Measurements from ENCODE around the gene FMOD. TPM values are rescaled to one million over a fixed set of nuclear protein-coding genes. Genes with fewer than 3 reads are reported as not detected.

The FMOD gene
- total RNA-seq, 1 donor from 2014 or later: not detected

- Histone ChIP-seq H3K4me2 (peak overlapping the region; percentile 99), H3F3A (ENCODE audit: low read depth) (peaks cover 28% of the 10 kb centered on the region), H3K27me3 (peaks cover 92% of the 10 kb centered on the region), H3K4me3 (peak overlapping the region; percentile 87), H4K20me1 (ENCODE audit: low read depth) (peaks cover 52% of the 10 kb centered on the region), H3K36me3 (no peaks in the 10 kb centered on the region), H3K79me2 (ENCODE audit: low read depth) (peaks cover 31% of the 10 kb centered on the region), H3K9ac (no peak overlapping the region), H3K4me1 (peaks cover 38% of the 10 kb centered on the region), H3K9me3 (ENCODE audit: low read depth) (no peaks in the 10 kb centered on the region), H3K27ac (no peak overlapping the region), H2AFZ (replicated peaks) (no peak overlapping the region)
- peaks cover 20% of the 10 kb centered on the region for H3K27me3 Mint-ChIP-seq (ENCODE audit: insufficient read depth, low read depth)
- peaks cover 6% of the 10 kb centered on the region for H3K36me3 Mint-ChIP-seq
- TF ChIP-seq EZH2phosphoT487 (IDR thresholded peaks at IDR 0.05): no peak
- TF ChIP-seq CTCF (IDR thresholded peaks at IDR 0.05): no peak
- no peak for TF ChIP-seq EZH2 (IDR thresholded peaks at IDR 0.05)
- DNase-seq (ENCODE audit: low spot score): peak; percentile 38
- H3K4me1 Mint-ChIP-seq: peaks cover 47% of the 10 kb centered on the region
- peak overlapping the region; percentile 83 for H3K4me3 Mint-ChIP-seq
- peak overlapping the region; percentile 59 for H3K27ac Mint-ChIP-seq
- no peaks in the 10 kb centered on the region for H3K9me3 Mint-ChIP-seq
These were observed 43.2 kb downstream of the FMOD start for GRCh38 chr1:203307641-203308126.

GRCh38 chr1:203306965-203307541, 43.9 kb downstream of the FMOD start:
- Histone ChIP-seq H3K27ac (no peak overlapping the region), H3K4me3 (peak overlapping the region; percentile 87), H3F3A (ENCODE audit: low read depth) (peaks cover 28% of the 10 kb centered on the region), H3K36me3 (no peaks in the 10 kb centered on the region), H3K79me2 (ENCODE audit: low read depth) (peaks cover 31% of the 10 kb centered on the region), H3K9ac (no peak overlapping the region), H3K9me3 (ENCODE audit: low read depth) (no peaks in the 10 kb centered on the region), H4K20me1 (ENCODE audit: low read depth) (peaks cover 52% of the 10 kb centered on the region), H2AFZ (replicated peaks) (no peak overlapping the region), H3K27me3 (peaks cover 96% of the 10 kb centered on the region), H3K4me2 (peak overlapping the region; percentile 99), H3K4me1 (peaks cover 38% of the 10 kb centered on the region)
- peaks cover 6% of the 10 kb centered on the region for H3K36me3 Mint-ChIP-seq
- H3K4me3 Mint-ChIP-seq: peak overlapping the region; percentile 83
- TF ChIP-seq EZH2 (IDR thresholded peaks at IDR 0.05): no peak
- no peak for TF ChIP-seq CTCF (IDR thresholded peaks at IDR 0.05)
- no peak for TF ChIP-seq EZH2phosphoT487 (IDR thresholded peaks at IDR 0.05)
- no peak overlapping the region for H3K27ac Mint-ChIP-seq
- H3K4me1 Mint-ChIP-seq: peaks cover 47% of the 10 kb centered on the region
- peaks cover 20% of the 10 kb centered on the region for H3K27me3 Mint-ChIP-seq (ENCODE audit: insufficient read depth, low read depth)
- H3K9me3 Mint-ChIP-seq: no peaks in the 10 kb centered on the region
- DNase-seq (ENCODE audit: low spot score): peak; percentile 26

- DNase-seq (ENCODE audit: low spot score): peak; percentile 58
- peaks cover 47% of the 10 kb centered on the region for H3K4me1 Mint-ChIP-seq
- peaks cover 6% of the 10 kb centered on the region for H3K36me3 Mint-ChIP-seq
- H3K27me3 ChIP-seq: peaks cover 96% of the 10 kb centered on the region
- no peak overlapping the region for H2AFZ ChIP-seq (replicated peaks)
- H3K4me3 Mint-ChIP-seq: peak overlapping the region; percentile 83
- H3K9me3 Mint-ChIP-seq: no peaks in the 10 kb centered on the region
- no peaks in the 10 kb centered on the region for H3K36me3 ChIP-seq
- no peaks in the 10 kb centered on the region for H3K9me3 ChIP-seq (ENCODE audit: low read depth)
- peaks cover 31% of the 10 kb centered on the region for H3K79me2 ChIP-seq (ENCODE audit: low read depth)
- H3K4me3 ChIP-seq: peak overlapping the region; percentile 87
- peak overlapping the region; percentile 74 for H3K9ac ChIP-seq
- peaks cover 38% of the 10 kb centered on the region for H3K4me1 ChIP-seq
- H3K27me3 Mint-ChIP-seq (ENCODE audit: insufficient read depth, low read depth): peaks cover 20% of the 10 kb centered on the region
- TF ChIP-seq CTCF (IDR thresholded peaks at IDR 0.05) (peak; percentile 1), EZH2phosphoT487 (IDR thresholded peaks at IDR 0.05) (no peak)
- peak overlapping the region; percentile 99 for H3K4me2 ChIP-seq
- H3K27ac Mint-ChIP-seq: peak overlapping the region; percentile 17
- H3K27ac ChIP-seq: no peak overlapping the region
- H3F3A ChIP-seq (ENCODE audit: low read depth): peaks cover 28% of the 10 kb centered on the region
- peaks cover 48% of the 10 kb centered on the region for H4K20me1 ChIP-seq (ENCODE audit: low read depth)
These were observed 44.6 kb downstream of the FMOD start for GRCh38 chr1:203306089-203306964.

Data from neural progenitor cell (in vitro differentiated cells).